ENCODE measurements around the gene SHISA8. TPM values are rescaled to one million over a fixed set of nuclear protein-coding genes. Genes with fewer than 3 reads are reported as not detected.
"Not testable (repeated sequence)": the region's sequence is repeated elsewhere in the genome, so short reads cannot be mapped to it uniquely, and the experiment has no call there.

Gene SHISA8
- polyA plus RNA-seq, 1 experiment = not detected

GRCh38 chr22:41952713-41953112, 37.8 kb upstream of the SHISA8 start:
- CTCF ChIA-PET = interaction anchor here (0.9 to 1.4 kb wide), 2 partner anchors 206 to 255 kb away, joined by 3 to 4 read pairs; no protein-coding TSS in a partner anchor
- Histone ChIP-seq H3K4me3 (ENCODE audit: low read depth, low read length) (no peak overlapping the region), H3K27ac (ENCODE audit: low read depth, low read length) (no peak overlapping the region), H3K9me3 (ENCODE audit: control insufficient read depth, insufficient read depth, low read length) (no peaks in the 10 kb centered on the region), H3K27me3 (ENCODE audit: control insufficient read depth, insufficient read depth, low read length) (no peaks in the 10 kb centered on the region)
- DNase-seq (ENCODE audit: low read depth, low spot score) = no peak
- no peak for TF ChIP-seq CTCF (IDR thresholded peaks at IDR 0.05; ENCODE audit: low read depth, low read length)
- POLR2A ChIA-PET = no interaction called here

GRCh38 chr22:41951898-41952474, 37.1 kb upstream of the SHISA8 start, which contains the start of gene SMIM45:
TSS of gene SMIM45 (plus strand) at chr22:41952150.
- no peak within 1 kb of the TSS for H3K4me3 ChIP-seq (ENCODE audit: low read depth, low read length)
- CTCF ChIA-PET = interaction anchor here (0.9 to 2.0 kb wide), 3 partner anchors 11 to 255 kb away, joined by 3 to 6 read pairs (median 4); no protein-coding TSS in a partner anchor

GRCh38 chr22:41949297-41949965, 34.6 kb upstream of the SHISA8 start:
- H3K27me3 ChIP-seq (ENCODE audit: control insufficient read depth, insufficient read depth, low read length) = no peaks in the 10 kb centered on the region
- DNase-seq (ENCODE audit: low read depth, low spot score) = no peak
- H3K9me3 ChIP-seq (ENCODE audit: control insufficient read depth, insufficient read depth, low read length) = no peaks in the 10 kb centered on the region
- TF ChIP-seq CTCF (IDR thresholded peaks at IDR 0.05; ENCODE audit: low read depth, low read length) = no peak
- ChIA-PET CTCF (interaction anchor here (1.1 to 1.3 kb wide), 2 partner anchors 203 to 252 kb away, joined by 6 to 7 read pairs; no protein-coding TSS in a partner anchor), POLR2A (no interaction called here)
- H3K27ac ChIP-seq (ENCODE audit: low read depth, low read length) = no peak overlapping the region
- no peak overlapping the region for H3K4me3 ChIP-seq (ENCODE audit: low read depth, low read length)

More at GRCh38 chr22:41951898-41952474, 37.1 kb upstream of the SHISA8 start, which contains the start of gene SMIM45:
- Histone ChIP-seq H3K27me3 (ENCODE audit: control insufficient read depth, insufficient read depth, low read length) (no peaks in the 10 kb centered on the region), H3K9me3 (ENCODE audit: control insufficient read depth, insufficient read depth, low read length) (no peaks in the 10 kb centered on the region), H3K27ac (ENCODE audit: low read depth, low read length) (no peak within 1 kb of the TSS)
- POLR2A ChIA-PET = no interaction called here
- no peak for TF ChIP-seq CTCF (IDR thresholded peaks at IDR 0.05; ENCODE audit: low read depth, low read length)
- no peak for DNase-seq (ENCODE audit: low read depth, low spot score)

- DNase-seq (ENCODE audit: low read depth, low spot score); H3K4me3 ChIP-seq (ENCODE audit: low read depth, low read length); POLR2A ChIA-PET; H3K9me3 ChIP-seq (ENCODE audit: control insufficient read depth, insufficient read depth, low read length); H3K27ac ChIP-seq (ENCODE audit: low read depth, low read length); H3K27me3 ChIP-seq (ENCODE audit: control insufficient read depth, insufficient read depth, low read length): not testable (repeated sequence)
- CTCF ChIA-PET = interaction anchor here (1.3 kb wide), 1 partner anchor 252 kb away, joined by 7 read pairs; no protein-coding TSS in a partner anchor
Observed at GRCh38 chr22:41948928-41949296, 34.0 kb upstream of the SHISA8 start.

GRCh38 chr22:41948142-41948541, 33.3 kb upstream of the SHISA8 start:
- Histone ChIP-seq H3K9me3 (ENCODE audit: control insufficient read depth, insufficient read depth, low read length) (no peaks in the 10 kb centered on the region), H3K27me3 (ENCODE audit: control insufficient read depth, insufficient read depth, low read length) (no peaks in the 10 kb centered on the region), H3K27ac (ENCODE audit: low read depth, low read length) (no peak overlapping the region), H3K4me3 (ENCODE audit: low read depth, low read length) (no peak overlapping the region)
- DNase-seq (ENCODE audit: low read depth, low spot score) = no peak
- CTCF ChIA-PET = interaction anchor here (0.9 kb wide), 1 partner anchor 201 kb away, joined by 14 read pairs; no protein-coding TSS in a partner anchor
- no peak for TF ChIP-seq CTCF (IDR thresholded peaks at IDR 0.05; ENCODE audit: low read depth, low read length)
- POLR2A ChIA-PET = no interaction called here
